ENCODE measurements around the gene DOCK4.

Gene DOCK4

DNA sequence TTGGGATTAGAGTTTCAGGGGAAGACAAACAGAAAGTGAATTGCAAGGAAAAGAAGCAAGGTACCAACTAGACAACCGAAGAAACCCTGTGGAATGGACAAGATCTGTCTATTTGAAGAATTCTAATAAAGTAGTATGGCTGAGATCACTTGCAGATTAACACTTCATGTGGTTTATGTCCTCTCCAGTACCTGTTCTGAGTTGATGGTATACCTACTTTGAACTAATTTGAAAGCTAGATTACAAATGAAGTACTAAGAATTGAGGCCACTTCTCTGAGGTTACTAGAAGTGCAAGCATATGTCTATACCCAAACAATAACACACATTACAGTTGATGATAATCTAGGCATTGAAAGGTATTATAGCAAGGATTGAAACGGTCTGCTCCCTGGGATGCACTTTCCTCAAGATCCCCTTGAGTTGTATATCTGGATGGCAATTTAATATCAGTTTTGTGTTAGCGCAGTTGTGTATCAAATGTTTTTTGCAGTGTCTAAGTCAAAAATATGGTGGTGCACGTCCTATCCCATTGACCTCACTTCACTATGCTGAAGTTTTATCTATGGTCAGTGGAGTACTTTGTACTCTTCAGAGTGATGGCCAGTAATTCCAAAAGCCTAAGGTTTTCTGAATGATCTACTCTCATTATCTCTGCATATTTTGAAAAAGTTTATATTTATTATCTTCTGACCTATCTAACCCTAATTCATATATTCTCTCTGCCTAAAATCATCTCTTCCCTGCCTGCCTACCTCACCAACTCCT lies 26.2 kb upstream of the DOCK4 start:
- CTCF ChIA-PET, result no interaction called here
- Mint-ChIP-seq H3K4me3 (no peak overlapping the region), H3K27ac (no peak overlapping the region), H3K4me1 (no peaks in the 10 kb centered on the region), H3K27me3 (no peaks in the 10 kb centered on the region), H3K9me3 (no peaks in the 10 kb centered on the region), H3K36me3 (no peaks in the 10 kb centered on the region)
- no peak for DNase-seq

DNA sequence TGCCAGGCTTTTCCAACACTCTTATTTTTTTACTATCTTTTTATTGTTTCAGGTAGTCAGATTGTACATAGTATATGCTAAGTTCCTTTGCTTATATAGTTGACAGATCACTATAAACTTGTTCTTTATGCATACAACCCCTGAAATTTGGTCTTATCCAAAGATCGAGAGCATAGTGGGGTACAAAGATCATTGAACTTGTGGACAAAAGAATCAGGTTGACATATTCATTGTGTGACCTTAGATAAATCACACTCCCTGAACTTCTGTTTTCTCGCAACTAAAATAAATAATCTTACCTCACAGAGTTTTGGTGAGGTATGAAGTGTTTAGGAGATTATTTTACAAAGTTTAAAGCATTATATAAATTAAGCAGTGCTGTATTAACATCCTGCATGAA lies 22.4 kb upstream of the DOCK4 start:
- Mint-ChIP-seq H3K4me1 (no peaks in the 10 kb centered on the region), H3K4me3 (no peak overlapping the region), H3K27ac (no peak overlapping the region), H3K9me3 (no peaks in the 10 kb centered on the region), H3K27me3 (no peaks in the 10 kb centered on the region), H3K36me3 (no peaks in the 10 kb centered on the region)
- DNase-seq, result no peak
- CTCF ChIA-PET, result no interaction called here

DNA sequence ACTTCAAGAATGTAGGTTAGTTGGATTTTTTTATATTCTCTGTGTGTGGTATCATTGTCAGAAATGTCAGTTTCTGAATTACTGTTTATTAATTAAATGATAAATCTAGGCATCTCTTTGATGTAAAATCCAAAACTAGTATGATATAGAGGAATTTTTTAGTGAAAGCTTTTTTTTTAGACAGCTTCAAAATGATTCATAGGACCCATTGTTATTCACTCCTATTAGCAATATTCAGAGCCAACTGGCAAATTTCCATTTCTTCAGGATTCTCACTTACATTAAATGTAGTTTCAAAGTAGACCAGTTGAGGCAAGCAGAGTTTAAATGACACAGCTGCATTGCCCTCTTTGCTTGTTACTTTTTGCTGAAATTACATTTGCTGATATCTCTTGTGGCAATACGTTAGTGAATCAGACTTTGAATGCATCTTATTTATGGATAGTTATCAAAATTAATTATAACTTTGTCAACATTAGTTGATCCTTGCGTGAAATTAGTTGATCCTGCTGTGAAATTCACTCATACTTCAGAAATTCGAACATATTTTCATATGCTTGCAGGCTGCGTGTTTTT lies 20.6 kb upstream of the DOCK4 start:
- H3K36me3 Mint-ChIP-seq, result no peaks in the 10 kb centered on the region
- no peaks in the 10 kb centered on the region for H3K4me1 Mint-ChIP-seq
- no peaks in the 10 kb centered on the region for H3K9me3 Mint-ChIP-seq
- CTCF ChIA-PET, result no interaction called here
- no peak overlapping the region for H3K4me3 Mint-ChIP-seq
- H3K27ac Mint-ChIP-seq, result no peak overlapping the region
- H3K27me3 Mint-ChIP-seq, result no peaks in the 10 kb centered on the region
- DNase-seq, result no peak

DNA sequence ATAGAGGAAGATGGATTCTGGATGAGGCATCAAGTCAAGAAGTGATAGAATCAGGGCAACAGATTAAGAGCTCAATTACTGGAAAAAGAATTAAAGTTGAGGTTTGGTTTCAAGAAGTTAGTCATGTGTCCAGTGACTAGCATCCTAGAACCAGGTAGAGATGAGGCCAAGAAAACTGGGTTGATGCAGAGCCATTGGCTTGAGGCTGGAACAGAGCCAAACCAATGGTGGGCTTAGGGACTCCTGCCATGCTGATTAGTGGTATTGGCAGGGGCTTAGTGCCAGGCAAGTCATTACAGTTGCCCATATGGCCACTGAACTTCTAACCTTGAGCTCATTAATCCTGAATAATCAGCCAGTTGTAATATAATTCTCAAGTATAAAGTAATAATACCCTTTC lies 18.8 kb upstream of the DOCK4 start:
- DNase-seq, result no peak
- H3K27ac Mint-ChIP-seq, result no peak overlapping the region
- CTCF ChIA-PET, result no interaction called here
- no peaks in the 10 kb centered on the region for H3K4me1 Mint-ChIP-seq
- H3K9me3 Mint-ChIP-seq, result no peaks in the 10 kb centered on the region
- no peaks in the 10 kb centered on the region for H3K27me3 Mint-ChIP-seq
- H3K36me3 Mint-ChIP-seq, result no peaks in the 10 kb centered on the region
- no peak overlapping the region for H3K4me3 Mint-ChIP-seq

DNA sequence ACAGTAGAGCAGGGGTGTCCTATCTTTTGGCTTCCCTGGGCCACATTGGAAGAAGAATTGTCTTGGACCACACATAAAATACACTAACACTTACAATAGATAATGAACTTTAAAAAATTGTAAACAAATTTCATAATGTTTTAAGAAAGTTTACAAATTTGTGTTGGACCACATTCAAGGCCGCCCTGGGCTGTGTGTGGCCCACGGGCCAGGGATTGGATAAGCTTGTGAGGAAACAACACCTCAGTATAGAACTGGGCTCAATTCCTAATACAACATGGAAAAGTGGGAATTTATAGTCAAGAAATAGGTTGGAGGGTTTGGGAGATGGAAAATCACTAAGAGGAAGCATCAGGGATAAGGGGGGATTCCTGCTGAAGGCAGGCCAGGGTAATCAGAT lies 18.0 kb upstream of the DOCK4 start:
- CTCF ChIA-PET, result no interaction called here
- H3K4me1 Mint-ChIP-seq, result no peaks in the 10 kb centered on the region
- no peak overlapping the region for H3K27ac Mint-ChIP-seq

DNA sequence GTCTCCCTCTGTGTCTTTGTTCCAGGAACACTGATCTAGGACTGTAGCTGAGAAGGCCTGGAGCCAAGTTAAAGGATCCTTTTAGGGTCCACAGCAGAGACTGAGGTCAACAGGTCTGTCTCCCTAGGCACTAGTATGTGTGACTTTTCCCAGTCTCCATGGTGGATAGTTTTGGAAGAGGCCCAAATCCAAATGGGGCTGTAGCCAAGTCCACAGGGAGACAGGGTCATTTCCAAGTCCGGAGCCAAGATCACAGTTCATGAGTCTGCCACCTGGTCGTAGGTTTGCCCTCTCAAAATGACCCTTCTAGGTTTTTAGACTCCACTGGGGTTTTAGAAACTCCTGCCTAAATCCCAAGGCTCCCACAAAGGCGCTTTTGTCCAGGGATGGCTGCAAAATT lies 17.1 kb upstream of the DOCK4 start:
- Mint-ChIP-seq H3K4me3 (no peak overlapping the region), H3K9me3 (no peaks in the 10 kb centered on the region), H3K27ac (no peak overlapping the region), H3K27me3 (no peaks in the 10 kb centered on the region), H3K36me3 (no peaks in the 10 kb centered on the region), H3K4me1 (no peaks in the 10 kb centered on the region)
- CTCF ChIA-PET, result no interaction called here
- DNase-seq, result no peak

More for the DNA sequence above, 18.0 kb upstream of the DOCK4 start:
- Mint-ChIP-seq H3K27me3 (no peaks in the 10 kb centered on the region), H3K4me3 (no peak overlapping the region), H3K9me3 (no peaks in the 10 kb centered on the region), H3K36me3 (no peaks in the 10 kb centered on the region)
- no peak for DNase-seq

DNA sequence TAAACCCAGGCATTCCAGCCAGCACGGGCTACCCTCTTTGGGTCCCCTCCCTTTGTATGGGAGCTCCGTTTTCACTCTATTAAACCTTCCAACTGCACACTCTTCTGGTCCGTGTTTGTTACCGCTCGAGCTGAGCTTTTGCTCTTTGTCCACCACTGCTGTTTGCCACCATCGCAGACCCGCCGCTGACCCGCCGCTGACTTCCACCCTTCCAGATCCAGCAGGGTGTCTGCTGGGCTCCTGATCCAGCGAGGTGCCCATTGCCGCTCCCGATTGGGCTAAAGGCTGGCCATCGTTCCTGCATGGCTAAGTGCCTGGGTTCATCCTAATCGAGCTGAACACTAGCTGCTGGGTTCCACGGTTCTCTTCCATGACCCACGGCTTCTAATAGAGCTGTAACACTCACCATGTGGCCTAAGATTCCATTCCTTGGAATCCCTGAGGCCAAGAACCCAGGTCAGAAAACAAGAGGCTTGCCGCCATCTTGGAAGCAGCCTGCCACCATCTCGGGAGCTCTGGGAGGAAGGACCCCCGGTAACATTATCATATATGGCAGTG lies 14.8 kb upstream of the DOCK4 start:
- CTCF ChIA-PET, result no interaction called here
- Mint-ChIP-seq H3K4me1 (no peaks in the 10 kb centered on the region), H3K27me3 (no peaks in the 10 kb centered on the region), H3K27ac (no peak overlapping the region), H3K4me3 (no peak overlapping the region), H3K9me3 (no peaks in the 10 kb centered on the region), H3K36me3 (no peaks in the 10 kb centered on the region)
- no peak for DNase-seq

DNA sequence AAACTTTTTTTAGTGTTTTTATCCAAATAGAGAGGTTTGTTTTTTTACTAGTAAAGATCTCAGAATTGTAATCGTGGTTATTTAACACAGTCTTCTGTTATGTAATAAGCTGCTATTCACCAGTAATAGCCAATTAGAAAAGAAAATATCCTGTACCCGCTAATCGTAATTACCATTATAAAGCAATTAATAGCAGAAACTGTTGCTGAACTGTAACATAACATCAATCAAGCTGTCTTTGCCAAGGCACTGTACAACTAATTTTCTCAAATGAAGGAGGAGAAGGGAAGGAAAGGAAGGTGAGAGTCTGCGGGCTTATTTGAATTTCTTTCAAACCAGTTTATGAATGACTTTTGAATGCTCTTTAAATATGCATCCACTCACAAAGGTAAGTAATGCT lies 9.6 kb upstream of the DOCK4 start:
- Mint-ChIP-seq H3K9me3 (no peaks in the 10 kb centered on the region), H3K36me3 (peaks cover 3% of the 10 kb centered on the region), H3K27me3 (no peaks in the 10 kb centered on the region), H3K4me1 (no peaks in the 10 kb centered on the region), H3K4me3 (no peak overlapping the region), H3K27ac (no peak overlapping the region)
- CTCF ChIA-PET, result no interaction called here
- no peak for DNase-seq

DNA sequence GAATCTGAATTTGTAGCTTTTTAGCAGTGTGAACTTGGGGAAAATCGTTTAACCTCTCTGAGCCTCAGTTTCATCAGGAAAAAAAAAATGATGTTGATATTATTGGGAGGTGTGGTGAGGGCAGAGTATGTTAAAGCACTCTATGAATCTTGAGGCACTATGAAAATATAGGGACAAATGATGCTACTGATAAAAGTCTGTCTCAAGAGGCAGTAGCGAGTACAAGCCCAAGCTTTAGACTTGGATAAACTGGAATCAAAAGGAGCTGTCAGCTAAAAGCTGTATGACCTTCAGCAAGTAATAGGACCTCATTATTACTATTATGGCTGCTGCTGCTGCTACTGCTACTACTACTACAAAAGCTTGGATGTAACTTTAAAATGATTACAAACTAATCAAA lies 8.7 kb upstream of the DOCK4 start:
- DNase-seq, result no peak
- H3K4me1 Mint-ChIP-seq, result no peaks in the 10 kb centered on the region
- H3K4me3 Mint-ChIP-seq, result no peak overlapping the region
- CTCF ChIA-PET, result interaction anchor here (0.5 to 0.7 kb wide), 2 partner anchors 51 to 266 kb away, joined by 3 read pairs; partner anchors contain the start of gene LSMEM1
- H3K27ac Mint-ChIP-seq, result no peak overlapping the region
- H3K27me3 Mint-ChIP-seq, result no peaks in the 10 kb centered on the region
- H3K36me3 Mint-ChIP-seq, result peaks cover 3% of the 10 kb centered on the region
- no peaks in the 10 kb centered on the region for H3K9me3 Mint-ChIP-seq

DNA sequence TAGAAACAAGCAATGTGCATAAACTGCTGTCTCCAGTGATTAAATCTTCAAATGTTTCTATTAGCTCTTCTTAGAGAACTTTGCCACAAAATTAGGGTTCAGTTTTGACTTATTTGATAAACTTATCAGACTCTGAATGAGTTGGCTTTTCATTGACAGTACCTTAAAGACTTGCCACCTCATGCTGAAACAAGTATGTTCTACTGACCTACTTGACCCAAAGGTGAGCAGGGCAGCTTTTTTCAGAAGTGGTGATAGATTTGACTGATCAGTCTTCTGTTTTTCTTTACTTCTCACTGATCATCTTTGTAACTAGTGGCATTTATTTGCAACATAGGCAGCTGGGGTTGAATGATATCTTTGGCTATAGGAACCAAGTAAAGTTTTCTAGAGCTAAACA lies 8.1 kb upstream of the DOCK4 start:
- Mint-ChIP-seq H3K36me3 (peaks cover 3% of the 10 kb centered on the region), H3K4me1 (no peaks in the 10 kb centered on the region), H3K27me3 (no peaks in the 10 kb centered on the region), H3K9me3 (no peaks in the 10 kb centered on the region), H3K4me3 (no peak overlapping the region), H3K27ac (no peak overlapping the region)
- no peak for DNase-seq
- CTCF ChIA-PET, result interaction anchor here (0.5 kb wide), 1 partner anchor 51 kb away, joined by 3 read pairs; no protein-coding TSS in a partner anchor

DNA sequence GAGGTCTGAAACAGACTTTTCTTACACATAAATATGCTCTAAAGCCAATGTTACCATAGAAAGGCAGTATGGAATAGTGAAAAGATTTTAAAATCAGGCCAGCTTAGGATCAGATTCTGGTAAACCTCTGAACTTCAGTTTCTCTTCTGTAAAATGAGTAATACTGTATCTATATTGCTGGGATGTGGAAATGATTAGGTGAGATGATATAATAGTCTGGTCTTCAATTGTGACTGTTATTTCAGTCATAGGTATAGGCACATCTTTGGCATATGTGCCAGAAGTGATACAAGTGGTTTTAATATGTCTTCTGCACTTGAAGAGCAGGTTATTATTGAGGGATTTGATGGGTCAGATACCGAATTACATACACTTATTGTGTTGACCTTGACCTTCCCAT lies 7.5 kb upstream of the DOCK4 start:
- H3K4me1 Mint-ChIP-seq, result peaks cover 4% of the 10 kb centered on the region
- DNase-seq, result no peak
- H3K36me3 Mint-ChIP-seq, result peaks cover 3% of the 10 kb centered on the region
- no peak overlapping the region for H3K27ac Mint-ChIP-seq
- no peaks in the 10 kb centered on the region for H3K27me3 Mint-ChIP-seq
- CTCF ChIA-PET, result no interaction called here
- no peaks in the 10 kb centered on the region for H3K9me3 Mint-ChIP-seq
- H3K4me3 Mint-ChIP-seq, result no peak overlapping the region

DNA sequence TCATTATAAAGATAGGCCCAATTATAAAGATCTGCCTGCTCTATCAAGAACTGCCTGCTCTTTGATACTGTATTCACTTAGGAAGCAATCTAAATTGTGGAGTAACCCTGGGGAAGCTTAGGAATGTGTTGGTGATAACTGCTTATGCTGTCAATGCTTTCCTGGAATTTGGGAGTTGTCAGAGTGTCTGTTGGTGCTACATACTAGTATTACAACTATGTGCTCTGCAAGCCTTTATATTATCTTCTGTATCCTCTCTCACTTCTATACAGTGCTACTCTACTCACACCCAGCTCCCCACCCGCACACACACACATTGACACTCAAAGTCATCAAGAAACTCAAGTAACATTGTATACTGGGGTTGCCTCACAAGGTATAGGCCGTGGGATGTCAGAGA lies 6.4 kb upstream of the DOCK4 start:
- Mint-ChIP-seq H3K4me3 (no peak overlapping the region), H3K9me3 (no peaks in the 10 kb centered on the region), H3K36me3 (peaks cover 3% of the 10 kb centered on the region), H3K4me1 (peaks cover 10% of the 10 kb centered on the region), H3K27ac (no peak overlapping the region), H3K27me3 (no peaks in the 10 kb centered on the region)
- no peak for DNase-seq
- CTCF ChIA-PET, result no interaction called here

DNA sequence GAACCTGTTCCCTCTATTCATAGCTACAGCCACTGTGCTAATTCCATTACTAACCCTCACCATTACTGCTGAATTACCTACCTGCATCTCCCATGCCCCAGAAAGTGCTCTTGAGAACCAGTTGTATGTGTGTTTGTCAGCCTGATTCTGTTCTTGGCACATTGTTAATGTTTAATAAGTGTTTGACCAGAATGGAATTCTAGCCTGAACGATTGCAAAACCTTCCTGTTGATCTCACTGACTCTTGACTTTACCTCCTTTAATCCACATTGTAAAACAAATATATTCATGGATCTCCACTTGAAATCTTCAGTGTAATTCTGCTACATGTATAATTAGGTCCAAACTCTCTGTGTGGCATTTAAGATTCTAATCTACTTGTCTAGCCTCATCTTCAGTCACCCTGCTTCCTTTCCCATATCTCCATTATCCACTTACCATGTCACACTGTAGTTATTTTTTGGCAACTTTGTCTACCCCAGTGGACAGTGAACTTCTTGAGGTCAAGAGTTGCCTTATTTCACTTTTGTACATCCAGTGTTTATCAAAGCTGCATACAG lies 5.2 kb upstream of the DOCK4 start:
- Mint-ChIP-seq H3K4me1 (peaks cover 17% of the 10 kb centered on the region), H3K27me3 (no peaks in the 10 kb centered on the region), H3K27ac (no peak overlapping the region), H3K9me3 (no peaks in the 10 kb centered on the region), H3K36me3 (peaks cover 3% of the 10 kb centered on the region), H3K4me3 (no peak overlapping the region)
- no peak for DNase-seq
- CTCF ChIA-PET, result no interaction called here

DNA sequence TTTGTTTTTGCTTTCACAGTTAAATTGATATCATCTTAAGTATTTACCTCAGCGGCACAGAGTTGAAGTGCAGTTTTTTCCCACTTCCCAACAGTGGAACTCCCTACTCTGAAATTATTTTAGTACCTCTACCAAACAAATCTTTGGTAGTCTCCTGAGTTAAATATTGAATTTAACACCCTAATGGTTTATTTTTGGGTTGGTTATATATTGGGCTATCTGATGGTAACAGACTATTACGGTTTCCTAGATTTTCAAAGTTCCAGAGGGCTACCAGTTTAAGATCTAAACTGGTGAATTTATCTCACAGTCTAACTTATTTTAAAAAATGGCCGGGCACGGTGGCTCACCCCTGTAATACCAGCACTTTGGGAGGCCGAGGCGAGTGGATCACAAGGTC lies 1.6 kb upstream of the DOCK4 start:
- no peak overlapping the region for H3K27ac Mint-ChIP-seq
- peaks cover 3% of the 10 kb centered on the region for H3K36me3 Mint-ChIP-seq
- H3K4me3 Mint-ChIP-seq, result peak overlapping the region; percentile 96
- H3K27me3 Mint-ChIP-seq, result peaks cover 33% of the 10 kb centered on the region
- H3K9me3 Mint-ChIP-seq, result no peaks in the 10 kb centered on the region
- CTCF ChIA-PET, result no interaction called here
- DNase-seq, result no peak
- H3K4me1 Mint-ChIP-seq, result peaks cover 44% of the 10 kb centered on the region

Data from activated naive CD4-positive, alpha-beta T cell treated with anti-CD3 and anti-CD28 coated beads, Interleukin-2, amount 10 ng/mL, durations not matched to agents 7 days and 5 days (primary cell).